DND-41 (cell line): ENCODE data around the gene AKAP13.

ENCODE experiments used
- EZH2 ChIP-seq: IDR thresholded peaks from 3 replicates; pipeline ENCODE4 v1.6.1; 2012; ENCODE audit warnings: borderline replicate concordance, low read depth, mild to moderate bottlenecking, moderate library complexity, low read length, inconsistent platforms; ENCODE audit not compliant: severe bottlenecking
- TF ChIP-seq, protein P1 (sequence below): IDR thresholded peaks from 2 replicates; pipeline ENCODE4 v1.5.1; 2012; ENCODE audit warnings: borderline replicate concordance, low read length, moderate library complexity, mild to moderate bottlenecking; ENCODE audit not compliant: poor library complexity, severe bottlenecking; ENCODE audit errors: extremely low read depth

DNA sequence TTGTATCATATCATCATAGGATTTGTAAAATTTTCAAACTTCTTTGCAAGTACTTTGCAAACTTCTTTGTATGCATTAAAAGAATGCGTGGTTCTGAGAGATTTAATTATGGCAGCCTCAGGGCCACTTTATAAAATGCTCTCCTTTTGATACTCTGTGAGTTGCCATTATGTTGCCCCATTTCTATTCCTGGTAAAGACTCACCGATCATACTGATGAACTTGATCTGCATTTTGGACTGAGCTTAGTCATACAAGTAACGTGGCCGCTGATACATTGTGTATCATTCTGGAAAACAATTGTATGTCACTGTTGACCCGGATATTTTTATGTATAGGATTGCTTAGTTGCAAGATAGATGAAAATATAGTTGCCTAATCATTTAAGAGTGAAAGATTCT, 38.8 kb downstream of the AKAP13 start:
- TF ChIP-seq, protein P1, sequence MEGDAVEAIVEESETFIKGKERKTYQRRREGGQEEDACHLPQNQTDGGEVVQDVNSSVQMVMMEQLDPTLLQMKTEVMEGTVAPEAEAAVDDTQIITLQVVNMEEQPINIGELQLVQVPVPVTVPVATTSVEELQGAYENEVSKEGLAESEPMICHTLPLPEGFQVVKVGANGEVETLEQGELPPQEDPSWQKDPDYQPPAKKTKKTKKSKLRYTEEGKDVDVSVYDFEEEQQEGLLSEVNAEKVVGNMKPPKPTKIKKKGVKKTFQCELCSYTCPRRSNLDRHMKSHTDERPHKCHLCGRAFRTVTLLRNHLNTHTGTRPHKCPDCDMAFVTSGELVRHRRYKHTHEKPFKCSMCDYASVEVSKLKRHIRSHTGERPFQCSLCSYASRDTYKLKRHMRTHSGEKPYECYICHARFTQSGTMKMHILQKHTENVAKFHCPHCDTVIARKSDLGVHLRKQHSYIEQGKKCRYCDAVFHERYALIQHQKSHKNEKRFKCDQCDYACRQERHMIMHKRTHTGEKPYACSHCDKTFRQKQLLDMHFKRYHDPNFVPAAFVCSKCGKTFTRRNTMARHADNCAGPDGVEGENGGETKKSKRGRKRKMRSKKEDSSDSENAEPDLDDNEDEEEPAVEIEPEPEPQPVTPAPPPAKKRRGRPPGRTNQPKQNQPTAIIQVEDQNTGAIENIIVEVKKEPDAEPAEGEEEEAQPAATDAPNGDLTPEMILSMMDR: no peak
- no peak for TF ChIP-seq EZH2
